Measurements from ENCODE around the gene MCF2L.

DNA sequence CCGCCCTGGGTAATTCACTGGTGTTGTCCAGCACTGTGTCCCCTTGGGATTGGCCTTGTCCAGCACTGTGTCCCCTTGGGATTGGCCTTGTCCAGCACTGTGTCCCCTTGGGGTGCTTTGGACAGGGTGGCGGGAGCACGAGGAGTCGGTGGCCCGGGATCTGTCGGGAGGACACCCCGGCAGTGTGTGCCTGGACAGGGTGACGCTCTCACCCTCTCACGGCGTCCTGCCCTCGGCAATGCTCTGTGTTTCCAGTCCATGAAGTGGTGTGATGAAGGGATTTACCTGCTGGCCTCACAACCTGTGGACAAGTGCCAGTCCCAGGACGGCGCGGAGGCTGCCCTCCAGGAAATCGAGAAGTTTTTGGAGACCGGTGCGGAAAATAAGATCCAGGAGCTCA is 106.7 kb downstream of the MCF2L start:
- TF ChIP-seq, protein P1, sequence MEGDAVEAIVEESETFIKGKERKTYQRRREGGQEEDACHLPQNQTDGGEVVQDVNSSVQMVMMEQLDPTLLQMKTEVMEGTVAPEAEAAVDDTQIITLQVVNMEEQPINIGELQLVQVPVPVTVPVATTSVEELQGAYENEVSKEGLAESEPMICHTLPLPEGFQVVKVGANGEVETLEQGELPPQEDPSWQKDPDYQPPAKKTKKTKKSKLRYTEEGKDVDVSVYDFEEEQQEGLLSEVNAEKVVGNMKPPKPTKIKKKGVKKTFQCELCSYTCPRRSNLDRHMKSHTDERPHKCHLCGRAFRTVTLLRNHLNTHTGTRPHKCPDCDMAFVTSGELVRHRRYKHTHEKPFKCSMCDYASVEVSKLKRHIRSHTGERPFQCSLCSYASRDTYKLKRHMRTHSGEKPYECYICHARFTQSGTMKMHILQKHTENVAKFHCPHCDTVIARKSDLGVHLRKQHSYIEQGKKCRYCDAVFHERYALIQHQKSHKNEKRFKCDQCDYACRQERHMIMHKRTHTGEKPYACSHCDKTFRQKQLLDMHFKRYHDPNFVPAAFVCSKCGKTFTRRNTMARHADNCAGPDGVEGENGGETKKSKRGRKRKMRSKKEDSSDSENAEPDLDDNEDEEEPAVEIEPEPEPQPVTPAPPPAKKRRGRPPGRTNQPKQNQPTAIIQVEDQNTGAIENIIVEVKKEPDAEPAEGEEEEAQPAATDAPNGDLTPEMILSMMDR (IDR thresholded peaks at IDR 0.05) = no peak
- TF ChIP-seq POLR2AphosphoS5 (IDR thresholded peaks at IDR 0.05) = no peak
